SW 1271 (cell line): ENCODE measurements around the gene PSAP.
"Not testable (repeated sequence)": the region's sequence is repeated elsewhere in the genome, so short reads cannot be mapped to it uniquely, and the experiment has no call there.

ENCODE experiments used
- DNase-seq, 2 experiments: peaks; one replicate each; lab custom pipeline; 2025; lab: John Stamatoyannopoulos, UW

Gene PSAP

GRCh38 chr10:71850743-71851464, at the start of gene PSAP:
Gene PSAP, minus strand, starts transcription at chr10:71851251. Its CDS starts 30 bp downstream, at chr10:71851221.
- peak; percentile 72 to 90 for DNase-seq

GRCh38 chr10:71900441-71901180, 49.6 kb upstream of the PSAP start:
- no peak for DNase-seq

GRCh38 chr10:71899665-71900412, 48.8 kb upstream of the PSAP start:
- no peak for DNase-seq

GRCh38 chr10:71898346-71898745, 47.3 kb upstream of the PSAP start:
- not testable (repeated sequence) for DNase-seq

- no peak for DNase-seq
These were observed 42.9 kb upstream of the PSAP start for GRCh38 chr10:71893920-71894319.

GRCh38 chr10:71893258-71893815, 42.3 kb upstream of the PSAP start:
- no peak for DNase-seq

GRCh38 chr10:71891437-71891836, 40.4 kb upstream of the PSAP start:
- DNase-seq = no peak

GRCh38 chr10:71889388-71889987, 38.4 kb upstream of the PSAP start:
- DNase-seq = no peak

GRCh38 chr10:71888623-71889387, 37.8 kb upstream of the PSAP start:
- DNase-seq = peak in 1 of 2 experiments; percentile 58

GRCh38 chr10:71888248-71888622, 37.2 kb upstream of the PSAP start:
- DNase-seq = no peak

GRCh38 chr10:71887743-71888142, 36.7 kb upstream of the PSAP start:
- no peak for DNase-seq

GRCh38 chr10:71882813-71883659, 32.0 kb upstream of the PSAP start:
- no peak for DNase-seq

- DNase-seq = no peak
These were observed 30.8 kb upstream of the PSAP start for GRCh38 chr10:71881647-71882355.

- not testable (repeated sequence) for DNase-seq
These were observed 30.2 kb upstream of the PSAP start for GRCh38 chr10:71881307-71881624.

- no peak for DNase-seq
These were observed 29.6 kb upstream of the PSAP start for GRCh38 chr10:71880425-71881306.

GRCh38 chr10:71878327-71879034, 27.4 kb upstream of the PSAP start:
- no peak for DNase-seq

- DNase-seq = no peak
These were observed 26.8 kb upstream of the PSAP start for GRCh38 chr10:71877821-71878220.
